ENCODE results near the gene TRAF3.
"Not testable (repeated sequence)": the region's sequence is repeated elsewhere in the genome, so short reads cannot be mapped to it uniquely, and the experiment has no call there.

Gene TRAF3

DNA sequence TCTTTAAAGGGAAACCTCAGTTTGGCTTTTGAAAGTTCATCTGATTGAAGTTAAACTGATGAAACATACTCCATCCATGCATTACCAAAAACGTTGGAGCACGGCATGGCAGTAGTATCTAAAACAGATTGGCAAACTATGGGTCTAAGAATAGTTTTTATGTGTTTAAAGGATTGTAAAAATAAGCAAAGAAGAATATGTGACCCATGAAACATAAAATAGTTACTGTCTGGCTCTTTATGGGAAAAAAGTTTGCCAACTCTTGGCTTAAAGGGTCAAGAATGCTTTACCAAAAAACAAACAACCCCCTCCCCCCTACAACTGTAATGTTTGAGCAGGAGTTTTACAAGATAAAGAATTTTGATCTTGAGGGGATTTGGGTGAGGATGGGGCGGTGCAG is 32.6 kb downstream of the TRAF3 start:
- DNase-seq: no peak

- DNase-seq: no peak
These were observed 33.3 kb downstream of the TRAF3 start for GRCh38 chr14:102810523-102810922.

GRCh38 chr14:102811254-102811963 is 34.2 kb downstream of the TRAF3 start:
- peak; percentile 7 to 48 (median 31) for DNase-seq

- no peak for DNase-seq
These were observed 34.7 kb downstream of the TRAF3 start for GRCh38 chr14:102811971-102812370.

- no peak for DNase-seq
These were observed 36.4 kb downstream of the TRAF3 start for GRCh38 chr14:102813691-102814090.

GRCh38 chr14:102817318-102817717 is 40.1 kb downstream of the TRAF3 start:
- no peak for DNase-seq

GRCh38 chr14:102817942-102818940 is 41.0 kb downstream of the TRAF3 start:
- no peak for DNase-seq

GRCh38 chr14:102819176-102819628 is 42.0 kb downstream of the TRAF3 start:
- DNase-seq: peak in 2 of 3 experiments; percentile 14 to 41

DNA sequence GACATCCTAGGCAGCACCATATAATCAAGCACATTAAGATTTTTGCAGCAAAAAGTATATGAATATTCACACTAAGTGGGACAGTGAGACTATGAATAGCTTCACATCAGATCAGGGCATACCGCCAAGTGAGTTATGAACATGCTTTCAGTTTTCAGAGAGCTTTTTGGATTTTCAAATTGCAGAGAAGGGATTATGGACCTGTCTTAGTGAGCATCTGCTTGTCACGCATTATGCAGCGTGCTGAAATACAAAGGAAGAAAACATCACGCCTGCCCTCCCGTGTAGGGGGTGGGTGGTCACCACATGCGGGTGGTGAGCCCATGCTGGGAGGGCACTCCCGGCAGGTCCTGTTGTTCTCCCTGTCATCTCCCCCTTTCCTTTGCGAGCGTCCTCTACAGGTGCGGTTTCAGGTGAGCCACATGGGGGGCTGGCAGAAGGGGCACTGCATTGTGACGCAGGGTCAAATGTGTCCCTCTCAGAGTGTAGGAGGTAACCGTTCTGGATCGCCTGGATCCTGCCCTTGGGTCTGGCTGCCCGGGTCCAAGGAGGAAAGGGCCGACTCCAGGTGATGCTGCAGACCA is 42.6 kb downstream of the TRAF3 start:
- DNase-seq: no peak

DNA sequence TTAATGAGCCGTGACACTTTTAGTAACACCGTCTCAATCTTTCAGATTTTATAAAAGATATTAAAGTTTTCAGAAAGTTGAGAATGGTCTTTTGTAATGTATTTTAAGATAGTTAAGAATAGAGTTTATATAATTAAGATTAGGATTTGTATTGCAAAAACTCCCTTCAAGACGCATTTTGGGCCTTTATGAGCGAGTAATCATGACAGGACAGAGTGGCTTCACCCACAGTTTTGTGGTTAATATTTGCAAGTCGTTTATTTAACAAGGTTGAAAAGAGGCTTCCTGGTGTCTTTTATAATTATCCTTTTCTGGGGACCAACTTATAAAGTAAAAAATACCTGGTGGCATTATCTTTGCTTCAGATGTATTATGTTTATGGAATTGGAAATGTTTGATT is 44.0 kb downstream of the TRAF3 start:
- peak in 1 of 3 experiments; percentile 36 for DNase-seq

DNA sequence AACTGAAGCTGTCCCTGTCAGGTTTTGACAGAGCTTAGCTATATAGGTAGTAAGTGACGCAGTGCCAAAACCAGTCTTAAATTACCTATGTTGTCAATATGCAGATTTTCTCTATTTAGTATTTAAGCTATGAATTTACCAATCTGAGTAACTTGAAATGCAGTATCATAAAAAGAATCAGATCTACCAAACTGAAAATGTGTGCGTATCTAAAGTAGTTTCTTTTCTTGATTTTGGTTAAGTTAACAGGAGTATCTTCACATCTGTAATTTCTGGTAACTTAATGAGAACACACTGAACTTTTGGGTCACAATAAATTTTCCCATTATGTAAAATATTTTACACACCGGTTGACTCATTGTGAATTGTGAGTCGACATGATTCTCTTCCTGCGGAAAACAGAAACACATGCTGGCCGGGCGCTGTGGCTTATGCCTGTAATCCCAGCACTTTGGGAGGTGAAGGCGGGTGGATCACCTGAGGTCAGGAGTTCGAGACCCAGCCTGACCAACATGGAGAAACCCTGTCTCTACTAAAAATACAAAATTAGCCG is 45.1 kb downstream of the TRAF3 start:
- no peak for DNase-seq

DNA sequence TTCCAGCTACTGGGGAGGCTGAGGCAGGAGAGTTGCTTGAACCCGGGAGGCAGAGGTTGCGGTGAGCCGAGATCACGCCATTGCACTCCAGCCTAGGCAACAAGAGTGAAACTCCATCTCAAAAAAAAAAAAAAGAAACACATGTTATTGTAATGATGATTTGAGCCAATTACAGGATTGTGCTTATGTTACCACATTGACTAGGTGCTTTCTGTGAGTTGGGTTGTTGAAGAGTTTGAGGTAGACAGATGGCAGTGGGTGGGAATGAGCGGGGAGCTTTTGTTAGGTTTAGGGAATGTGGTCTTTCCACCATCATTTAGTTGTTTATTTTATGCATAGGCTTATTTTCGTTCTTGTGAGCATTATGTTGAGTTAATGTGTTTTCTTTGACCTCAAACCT is 45.6 kb downstream of the TRAF3 start:
- not testable (repeated sequence) for DNase-seq

- DNase-seq: no peak
These were observed 46.3 kb downstream of the TRAF3 start for GRCh38 chr14:102823546-102823945.

DNA sequence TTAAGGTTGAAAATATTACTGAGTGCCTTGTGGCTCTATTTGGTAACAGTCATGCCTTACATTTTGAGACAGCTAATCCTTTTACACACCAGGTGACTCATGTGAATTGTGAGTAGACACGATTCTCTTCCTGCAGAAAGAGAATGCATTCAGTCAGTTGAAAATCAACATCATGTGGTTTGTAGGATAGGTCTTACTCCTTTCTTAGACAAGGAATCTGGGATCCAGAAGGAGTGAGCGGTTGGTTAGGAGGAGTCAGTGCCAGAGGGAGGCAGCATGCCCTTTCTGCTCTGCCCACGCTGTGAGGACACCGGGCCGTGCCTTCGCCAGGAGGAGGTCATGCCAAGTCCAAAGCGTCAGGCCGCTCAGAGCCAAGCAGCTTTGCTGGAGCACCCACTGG is 47.6 kb downstream of the TRAF3 start:
- no peak for DNase-seq

DNA sequence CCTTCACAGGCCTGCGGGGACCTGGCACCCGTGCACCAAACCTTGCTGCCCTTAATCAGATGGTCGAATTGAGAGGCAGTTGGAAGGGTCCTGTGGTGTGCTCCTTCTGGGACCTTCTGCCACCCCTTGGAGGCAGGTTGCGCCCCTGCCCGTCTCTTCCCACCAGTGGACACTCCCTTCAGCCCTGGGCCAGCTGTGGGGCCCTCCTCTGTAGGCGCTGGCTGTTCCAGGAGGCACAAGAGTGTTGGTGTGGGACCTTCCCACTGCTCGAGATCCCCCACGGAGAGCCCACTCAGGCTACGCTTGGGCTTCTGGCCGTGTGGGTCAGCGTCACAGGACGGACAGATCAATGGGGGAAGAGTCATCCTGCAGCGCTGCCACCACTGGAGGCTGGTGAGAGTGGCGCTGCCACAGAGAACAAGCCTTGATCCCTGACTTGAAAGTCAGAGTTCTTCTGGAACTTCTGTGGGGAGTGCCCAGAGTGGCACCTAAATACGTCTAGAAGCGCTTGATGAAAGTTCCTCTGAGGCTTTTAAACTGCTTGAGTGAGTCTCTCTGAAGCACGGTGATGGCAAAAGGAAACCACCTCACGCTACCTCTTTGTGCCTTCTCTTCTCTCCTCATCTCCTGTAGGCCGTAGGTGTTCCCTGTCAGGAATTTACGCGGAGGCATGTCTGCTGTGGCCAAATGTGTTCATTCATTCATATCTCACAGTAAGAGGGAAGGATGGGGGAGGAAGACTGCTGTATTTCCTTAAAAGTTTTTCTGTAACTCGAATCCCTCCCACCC is 48.3 kb downstream of the TRAF3 start:
- no peak for DNase-seq

DNA sequence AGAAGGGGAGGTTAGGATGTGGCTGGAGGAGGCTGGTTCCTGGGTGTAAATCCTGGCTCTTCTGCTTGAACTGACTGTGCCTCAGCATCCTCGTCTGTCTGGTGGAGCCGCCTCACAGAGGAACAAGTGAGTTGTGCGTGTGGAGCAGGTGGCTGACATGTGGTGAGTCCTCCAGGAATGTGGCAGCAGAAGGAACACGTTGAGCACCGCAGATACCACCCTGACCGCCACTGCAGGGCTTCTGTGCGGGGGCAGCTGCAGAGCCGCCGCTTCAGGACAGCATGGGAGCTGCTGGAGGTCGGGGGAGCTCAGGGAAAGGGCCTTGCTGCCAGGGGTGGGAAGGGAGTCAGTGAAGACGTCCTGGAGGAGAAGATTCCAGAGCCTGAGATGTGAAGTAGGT is 48.9 kb downstream of the TRAF3 start:
- DNase-seq: no peak

DNA sequence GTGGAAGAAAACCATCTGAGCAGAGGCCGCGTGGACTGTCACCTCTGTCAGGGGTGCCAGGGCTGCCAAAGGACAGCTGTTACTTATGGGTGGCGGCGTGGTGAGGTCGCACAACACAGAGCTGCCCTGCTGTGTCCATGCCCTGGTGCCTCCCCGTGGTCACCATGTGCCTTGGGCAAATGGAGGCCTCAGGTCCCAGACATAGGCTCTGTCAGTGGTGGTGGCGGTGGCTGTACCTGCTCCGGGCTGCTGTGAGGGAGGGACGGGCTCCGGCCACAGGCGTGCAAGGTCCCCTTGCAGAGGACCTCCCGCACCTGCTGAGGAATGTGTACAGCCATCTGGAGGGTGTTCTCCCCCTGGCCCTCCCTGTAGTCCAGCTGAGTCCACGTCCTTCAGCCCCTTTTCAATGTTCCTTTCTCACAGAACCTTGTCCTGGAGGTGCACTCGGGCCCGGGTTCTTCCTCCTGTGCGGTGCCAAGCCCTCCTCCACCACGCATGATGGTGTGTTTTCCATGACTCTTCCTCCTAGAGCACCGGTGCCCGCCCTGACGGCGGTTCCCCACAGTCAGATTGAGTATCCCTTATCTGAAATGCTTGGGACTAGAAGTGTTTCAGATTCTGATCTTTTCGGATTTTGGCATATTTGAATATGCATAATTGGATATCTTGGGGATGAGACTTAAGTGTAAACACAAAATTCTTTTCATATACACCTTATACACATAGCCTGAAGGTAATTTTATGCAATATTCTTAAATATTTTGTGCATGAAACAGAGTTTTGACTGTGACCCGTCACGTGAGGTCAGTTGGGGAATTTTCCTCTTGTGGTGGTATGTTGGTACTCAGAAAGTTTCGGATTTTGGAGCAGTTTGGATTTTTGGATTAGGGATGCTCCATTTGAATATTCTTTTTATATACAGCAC is 49.8 kb downstream of the TRAF3 start:
- no peak for DNase-seq

DNA sequence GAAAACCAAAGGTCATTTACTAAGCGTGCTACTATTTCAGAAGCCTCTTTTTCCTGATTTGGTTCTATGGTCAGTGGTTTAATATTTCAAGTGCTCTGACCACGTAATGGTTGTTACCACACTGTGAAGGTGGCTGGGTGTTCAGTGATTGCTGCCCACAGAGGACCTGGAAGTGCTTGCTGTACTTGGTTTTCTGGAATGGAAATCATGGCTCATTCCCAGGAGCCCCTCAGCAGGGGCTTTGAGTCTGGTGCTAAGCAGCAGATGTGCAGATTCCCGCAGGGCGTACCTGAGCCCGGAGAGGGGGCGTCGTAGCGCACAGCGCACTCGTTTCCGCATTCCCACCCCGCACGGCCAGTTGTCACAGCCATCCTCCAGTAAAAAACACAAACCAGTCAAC is 50.5 kb downstream of the TRAF3 start:
- DNase-seq: peak in 2 of 3 experiments; percentile 43 to 71

GRCh38 chr14:102828151-102828550 is 50.9 kb downstream of the TRAF3 start:
- peak in 2 of 3 experiments; percentile 43 to 71 for DNase-seq

DNA sequence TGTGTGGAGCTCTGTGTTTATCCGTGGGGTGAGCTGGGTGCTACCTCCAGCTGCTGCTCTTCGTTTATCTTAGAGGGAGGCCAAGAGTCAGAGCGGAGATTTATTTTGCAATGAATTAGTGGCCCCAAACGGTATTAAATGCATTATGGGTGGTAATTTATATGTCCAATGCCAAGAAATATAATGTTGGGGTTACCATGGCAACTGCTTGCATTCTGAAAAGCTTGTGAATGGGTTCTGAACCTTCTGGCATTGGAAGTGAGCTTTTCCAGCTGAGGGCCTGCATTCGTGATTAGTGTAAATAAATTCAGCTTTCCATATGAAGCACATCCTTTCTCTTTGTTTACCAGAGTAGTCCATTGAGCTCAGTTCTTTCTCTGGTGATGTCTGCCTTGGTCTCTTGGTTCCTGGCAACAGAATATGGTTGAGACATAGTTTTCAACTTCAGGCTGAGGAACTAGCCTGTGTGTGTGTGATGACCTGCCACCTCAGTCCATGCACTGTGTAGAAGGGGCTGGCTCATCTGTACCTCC is 51.8 kb downstream of the TRAF3 start:
- peak in 2 of 3 experiments; percentile 49 to 65 for DNase-seq

Data from NCI-H1417 (cell line).